Liver (tissue), 9 donors: Measurements from ENCODE around the gene CCN5. TPM values are rescaled to one million over a fixed set of nuclear protein-coding genes. Genes with fewer than 3 reads are reported as not detected.

Source experiments
- DNase-seq: peaks from one replicate; pipeline ENCODE4 v3.0.0-alpha.2; 2017; ENCODE audit warnings: low spot score
- H3K27ac ChIP-seq, 2 donors: one replicate each; pipeline ENCODE4 v1.7.0; 2013; ENCODE audit warnings: inconsistent platforms in 2 of 2, low read length in 2 of 2, control low read depth in 1 of 2, low read depth in 1 of 2, mild to moderate bottlenecking in 1 of 2
- H3K27me3 ChIP-seq, 4 donors: one replicate each; pipeline versions ENCODE4 v1.6.1 to v1.7.0; 2013; ENCODE audit warnings: low read length in 3 of 4, inconsistent platforms in 1 of 4, mild to moderate bottlenecking in 1 of 4, moderate library complexity in 1 of 4; ENCODE audit not compliant: control insufficient read depth in 4 of 4, insufficient read depth in 4 of 4
- H3K36me3 ChIP-seq, 4 donors: one replicate each; pipeline versions ENCODE4 v1.6.1 to v1.7.0; 2013; ENCODE audit warnings: low read length in 3 of 4, mild to moderate bottlenecking in 3 of 4, low read depth in 1 of 4, moderate library complexity in 1 of 4; ENCODE audit not compliant: control insufficient read depth in 4 of 4, insufficient read depth in 3 of 4
- H3K4me1 ChIP-seq, 4 donors: one replicate each; pipeline versions ENCODE4 v1.6.1 to v1.7.0; 2013; ENCODE audit warnings: low read length in 3 of 4, mild to moderate bottlenecking in 3 of 4, moderate library complexity in 1 of 4; ENCODE audit not compliant: control insufficient read depth in 4 of 4, insufficient read depth in 4 of 4
- H3K4me3 ChIP-seq, 3 donors: one replicate each; pipeline versions ENCODE4 v1.6.1 to v1.7.0; 2013; ENCODE audit warnings: low read length in 3 of 3, control low read depth in 1 of 3, low read depth in 1 of 3, mild to moderate bottlenecking in 1 of 3
- H3K9ac ChIP-seq, 2 donors: one replicate each; pipeline ENCODE4 v1.7.0; 2013; ENCODE audit warnings: low read length in 2 of 2, mild to moderate bottlenecking in 2 of 2, moderate library complexity in 2 of 2, control low read depth in 1 of 2, low read depth in 1 of 2
- H3K9me3 ChIP-seq, 4 donors: one replicate each; pipeline versions ENCODE4 v1.6.1 to v1.7.0; 2013; ENCODE audit warnings: low read length in 3 of 4; ENCODE audit not compliant: control insufficient read depth in 4 of 4
- ATF3 ChIP-seq: IDR thresholded peaks from 2 replicates; pipeline ENCODE4 v1.6.1; 2016; ENCODE audit warnings: antibody characterized with exemption
- CTCF ChIP-seq: fragments of 150-350 bp; IDR thresholded peaks from 2 replicates; pipeline ENCODE4 v1.5.1; 2017; ENCODE audit warnings: improper control_type of control experiment, low read depth, low read length; ENCODE audit not compliant: missing input control
- EGR1 ChIP-seq, 2 donors: IDR thresholded peaks; 2 replicates each; pipeline ENCODE4 v1.6.1; 2016 to 2018; ENCODE audit warnings: antibody characterized with exemption in 2 of 2, low read depth in 2 of 2
- FOXA1 ChIP-seq: IDR thresholded peaks from 2 replicates; pipeline ENCODE4 v1.6.1; 2016; ENCODE audit warnings: antibody characterized with exemption
- FOXA2 ChIP-seq: IDR thresholded peaks from 2 replicates; pipeline ENCODE4 v1.6.1; 2016; ENCODE audit warnings: antibody characterized with exemption
- GABPA ChIP-seq, 2 donors: IDR thresholded peaks in 1 of 2; conservative IDR thresholded peaks in 1 of 2; 2 replicates each; pipeline ENCODE4 v1.6.1; 2016; ENCODE audit warnings: antibody characterized with exemption in 2 of 2, mild to moderate bottlenecking in 1 of 2, moderate library complexity in 1 of 2
- HNF4A ChIP-seq, 2 donors: conservative IDR thresholded peaks; 2 replicates each; pipeline ENCODE4 v1.6.1; 2016; ENCODE audit warnings: antibody characterized with exemption in 2 of 2, mild to moderate bottlenecking in 2 of 2
- HNF4G ChIP-seq: IDR thresholded peaks from 2 replicates; pipeline ENCODE4 v1.6.1; 2016; ENCODE audit warnings: antibody characterized with exemption
- JUND ChIP-seq, 2 donors: IDR thresholded peaks; 2 replicates each; pipeline ENCODE4 v1.6.1; 2016; ENCODE audit warnings: antibody characterized with exemption in 2 of 2
- MAX ChIP-seq: IDR thresholded peaks from 2 replicates; pipeline ENCODE4 v1.6.1; 2016; ENCODE audit warnings: antibody characterized with exemption
- NR2F2 ChIP-seq: IDR thresholded peaks from 2 replicates; pipeline ENCODE4 v1.6.1; 2016; ENCODE audit warnings: antibody characterized with exemption
- RAD21 ChIP-seq, 2 donors: IDR thresholded peaks; 2 replicates each; pipeline ENCODE4 v1.6.1; 2016; ENCODE audit warnings: antibody characterized with exemption in 2 of 2, mild to moderate bottlenecking in 2 of 2
- RXRA ChIP-seq, 2 donors: IDR thresholded peaks; 2 replicates each; pipeline ENCODE4 v1.6.1; 2017 to 2018; ENCODE audit warnings: antibody characterized with exemption in 2 of 2, mild to moderate bottlenecking in 1 of 2
- SP1 ChIP-seq: IDR thresholded peaks from 2 replicates; pipeline ENCODE4 v1.6.1; 2018; ENCODE audit warnings: antibody characterized with exemption, mild to moderate bottlenecking
- TAF1 ChIP-seq: conservative IDR thresholded peaks from 2 replicates; pipeline ENCODE4 v1.6.1; 2016; ENCODE audit warnings: antibody characterized with exemption, mild to moderate bottlenecking
- YY1 ChIP-seq: IDR thresholded peaks from 2 replicates; pipeline ENCODE4 v1.6.1; 2016; ENCODE audit warnings: antibody characterized with exemption, mild to moderate bottlenecking
- WGBS: extraction: QIAGEN DNeasy Blood & Tissue Kit; methylation state at CpG from one replicate; pipeline ENCODE4 v1.1.7; 2013; 5-methylcytosine and 5-hydroxymethylcytosine counted together
- polyA plus RNA-seq, 2 donors: library from polyadenylated mRNA; stranded (reverse) in 1 of 2; unstranded in 1 of 2; fragments of 200-250 nt in 1 of 2; fragments of >200 nt in 1 of 2; fragmentation: Nextera tagmentation in 1 of 2; extraction: Ambion mirVana in 1 of 2; gene quantifications; one replicate each; pipeline versions ENCODE4 v1.2.1 to v1.2.3, GENCODE V29; 2013 to 2015
- total RNA-seq, 2 donors: library from RNA; depleted of rRNA; stranded (reverse); fragments of >200 nt; gene quantifications; one replicate each; pipeline ENCODE4 v1.2.3, GENCODE V29; 2014
- TF ChIP-seq, protein P1 (sequence below): IDR thresholded peaks from 2 replicates; pipeline ENCODE4 v1.6.1; 2016; ENCODE audit warnings: antibody characterized with exemption
- TF ChIP-seq, protein P2 (sequence below): IDR thresholded peaks from 2 replicates; pipeline ENCODE4 v1.6.1; 2016; ENCODE audit warnings: antibody characterized with exemption, mild to moderate bottlenecking
- donor health status: healthy.
- donor health status: healthy.
- donor health status: healthy.
- donor health status: healthy.
- donor health status: healthy.

Gene CCN5
- total and polyA plus RNA-seq, 4 donors, result 1.2 to 3.6 (median 1.9) TPM; not detected in 1

DNA sequence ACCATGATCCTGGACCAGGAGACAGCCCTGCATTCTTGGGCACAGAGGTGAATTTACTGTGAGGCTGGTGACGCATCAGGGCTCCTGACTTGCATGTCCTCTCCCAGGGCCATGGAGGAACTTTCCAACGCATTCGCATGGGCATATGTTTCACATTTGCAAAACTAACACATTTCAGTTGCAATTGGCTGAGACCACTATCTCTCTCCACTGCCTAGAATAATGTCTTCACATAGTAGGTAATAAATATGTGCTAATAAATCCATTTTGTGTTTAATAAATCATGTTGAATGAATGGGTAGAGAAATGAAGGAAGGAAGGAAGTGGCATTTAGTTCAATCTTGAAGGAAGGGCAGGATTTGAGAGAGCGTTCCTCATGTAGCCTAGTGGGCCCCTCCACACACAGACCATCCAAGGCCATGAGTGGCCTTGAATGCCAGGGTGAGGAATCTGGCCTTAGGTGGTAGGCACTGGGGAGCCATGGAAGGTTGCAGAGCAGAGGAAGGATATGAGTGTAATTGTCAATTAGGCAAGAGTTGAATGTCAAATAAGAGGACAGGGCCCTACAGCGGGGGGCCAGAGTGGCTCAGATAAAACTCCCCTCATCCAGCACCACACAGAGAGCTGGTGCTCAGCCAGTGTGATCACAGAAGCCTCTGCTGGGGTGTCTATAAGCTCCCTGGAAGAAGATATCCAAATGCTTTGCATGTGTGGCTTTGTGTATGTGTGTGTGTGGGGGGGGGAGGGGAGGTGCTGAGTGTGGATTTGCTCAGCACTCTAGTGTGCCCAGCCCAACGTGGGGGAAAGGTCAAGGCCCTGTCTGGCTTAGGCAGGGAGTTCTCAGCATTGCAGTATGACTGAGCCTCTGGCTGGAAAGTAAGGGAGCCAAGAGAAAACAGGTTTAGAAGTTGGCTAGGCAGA lies 30.9 kb upstream of the CCN5 start:
- H3K9me3 ChIP-seq, result no peaks in the 10 kb centered on the region
- 76% methylated on average over 6 of the region's 6 CpGs for WGBS
- no peaks in the 10 kb centered on the region for H3K27me3 ChIP-seq
- no peak for DNase-seq
- peaks cover 1 to 21% (median 10%) of the 10 kb centered on the region in 4 donors for H3K4me1 ChIP-seq
- peak; percentile 52 to 62 for TF ChIP-seq RXRA (IDR thresholded peaks at IDR 0.05)
- TF ChIP-seq JUND (IDR thresholded peaks at IDR 0.05), result no peak
- TF ChIP-seq, protein P1, sequence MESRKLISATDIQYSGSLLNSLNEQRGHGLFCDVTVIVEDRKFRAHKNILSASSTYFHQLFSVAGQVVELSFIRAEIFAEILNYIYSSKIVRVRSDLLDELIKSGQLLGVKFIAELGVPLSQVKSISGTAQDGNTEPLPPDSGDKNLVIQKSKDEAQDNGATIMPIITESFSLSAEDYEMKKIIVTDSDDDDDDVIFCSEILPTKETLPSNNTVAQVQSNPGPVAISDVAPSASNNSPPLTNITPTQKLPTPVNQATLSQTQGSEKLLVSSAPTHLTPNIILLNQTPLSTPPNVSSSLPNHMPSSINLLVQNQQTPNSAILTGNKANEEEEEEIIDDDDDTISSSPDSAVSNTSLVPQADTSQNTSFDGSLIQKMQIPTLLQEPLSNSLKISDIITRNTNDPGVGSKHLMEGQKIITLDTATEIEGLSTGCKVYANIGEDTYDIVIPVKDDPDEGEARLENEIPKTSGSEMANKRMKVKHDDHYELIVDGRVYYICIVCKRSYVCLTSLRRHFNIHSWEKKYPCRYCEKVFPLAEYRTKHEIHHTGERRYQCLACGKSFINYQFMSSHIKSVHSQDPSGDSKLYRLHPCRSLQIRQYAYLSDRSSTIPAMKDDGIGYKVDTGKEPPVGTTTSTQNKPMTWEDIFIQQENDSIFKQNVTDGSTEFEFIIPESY, result no peak
- no peak for TF ChIP-seq NR2F2
- TF ChIP-seq HNF4A (conservative IDR thresholded peaks at IDR 0.05), result peak; percentile 20 to 27
- TF ChIP-seq SP1, result peak; percentile 86
- H3K36me3 ChIP-seq, result no peaks in the 10 kb centered on the region
- H3K27ac ChIP-seq, result no peak overlapping the region
- H3K4me3 ChIP-seq, result no peak overlapping the region
- no peak overlapping the region for H3K9ac ChIP-seq

DNA sequence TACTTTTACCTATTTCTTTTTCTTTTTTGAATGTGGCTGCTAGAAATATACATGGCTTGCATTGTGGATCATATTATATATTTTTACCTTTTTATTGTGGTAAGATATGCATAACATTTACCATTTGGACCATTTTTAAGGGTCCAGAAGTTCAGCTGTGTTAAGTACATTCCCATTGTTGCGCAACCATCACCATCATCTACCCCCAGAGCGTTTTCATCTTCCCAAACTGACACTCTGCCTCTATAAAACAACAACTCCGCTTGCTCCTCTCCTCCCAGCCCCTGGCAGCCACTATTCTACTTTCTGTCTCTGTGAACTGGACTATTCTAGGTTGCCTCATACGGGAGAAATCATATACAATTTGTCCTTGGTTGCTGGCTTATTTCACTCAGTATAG lies 28.2 kb upstream of the CCN5 start:
- no peak for DNase-seq
- Histone ChIP-seq H3K36me3 (no peaks in the 10 kb centered on the region), H3K27ac (no peak overlapping the region), H3K27me3 (no peaks in the 10 kb centered on the region), H3K9me3 (no peaks in the 10 kb centered on the region), H3K4me3 (no peak overlapping the region), H3K4me1 (peaks cover 1 to 21% (median 10%) of the 10 kb centered on the region in 4 donors), H3K9ac (no peak overlapping the region)
- TF ChIP-seq, protein P1, result no peak
- TF ChIP-seq RAD21 (IDR thresholded peaks at IDR 0.05) (no peak), CTCF (no peak), SP1 (no peak), FOXA1 (no peak), YY1 (no peak), EGR1 (IDR thresholded peaks at IDR 0.05; ENCODE audit: low read depth in 2 of 2) (no peak), FOXA2 (no peak), NR2F2 (no peak), ATF3 (no peak), HNF4G (no peak), HNF4A (conservative IDR thresholded peaks at IDR 0.05) (no peak), MAX (no peak), TAF1 (no peak), GABPA (IDR thresholded peaks at IDR 0.05 in 1 of 2, conservative IDR thresholded peaks at IDR 0.05 in 1 of 2) (no peak)
- TF ChIP-seq, protein P2, sequence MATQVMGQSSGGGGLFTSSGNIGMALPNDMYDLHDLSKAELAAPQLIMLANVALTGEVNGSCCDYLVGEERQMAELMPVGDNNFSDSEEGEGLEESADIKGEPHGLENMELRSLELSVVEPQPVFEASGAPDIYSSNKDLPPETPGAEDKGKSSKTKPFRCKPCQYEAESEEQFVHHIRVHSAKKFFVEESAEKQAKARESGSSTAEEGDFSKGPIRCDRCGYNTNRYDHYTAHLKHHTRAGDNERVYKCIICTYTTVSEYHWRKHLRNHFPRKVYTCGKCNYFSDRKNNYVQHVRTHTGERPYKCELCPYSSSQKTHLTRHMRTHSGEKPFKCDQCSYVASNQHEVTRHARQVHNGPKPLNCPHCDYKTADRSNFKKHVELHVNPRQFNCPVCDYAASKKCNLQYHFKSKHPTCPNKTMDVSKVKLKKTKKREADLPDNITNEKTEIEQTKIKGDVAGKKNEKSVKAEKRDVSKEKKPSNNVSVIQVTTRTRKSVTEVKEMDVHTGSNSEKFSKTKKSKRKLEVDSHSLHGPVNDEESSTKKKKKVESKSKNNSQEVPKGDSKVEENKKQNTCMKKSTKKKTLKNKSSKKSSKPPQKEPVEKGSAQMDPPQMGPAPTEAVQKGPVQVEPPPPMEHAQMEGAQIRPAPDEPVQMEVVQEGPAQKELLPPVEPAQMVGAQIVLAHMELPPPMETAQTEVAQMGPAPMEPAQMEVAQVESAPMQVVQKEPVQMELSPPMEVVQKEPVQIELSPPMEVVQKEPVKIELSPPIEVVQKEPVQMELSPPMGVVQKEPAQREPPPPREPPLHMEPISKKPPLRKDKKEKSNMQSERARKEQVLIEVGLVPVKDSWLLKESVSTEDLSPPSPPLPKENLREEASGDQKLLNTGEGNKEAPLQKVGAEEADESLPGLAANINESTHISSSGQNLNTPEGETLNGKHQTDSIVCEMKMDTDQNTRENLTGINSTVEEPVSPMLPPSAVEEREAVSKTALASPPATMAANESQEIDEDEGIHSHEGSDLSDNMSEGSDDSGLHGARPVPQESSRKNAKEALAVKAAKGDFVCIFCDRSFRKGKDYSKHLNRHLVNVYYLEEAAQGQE, result no peak
- 79% methylated on average over 4 of the region's 4 CpGs for WGBS
